KG1 (cell line): ENCODE results near the gene TMEM259.
"Not testable (repeated sequence)": the region's sequence is repeated elsewhere in the genome, so short reads cannot be mapped to it uniquely, and the experiment has no call there.

Experiments used
- DNase-seq: peaks from one replicate; lab custom pipeline; 2025; lab: John Stamatoyannopoulos, UW

The TMEM259 gene

DNA sequence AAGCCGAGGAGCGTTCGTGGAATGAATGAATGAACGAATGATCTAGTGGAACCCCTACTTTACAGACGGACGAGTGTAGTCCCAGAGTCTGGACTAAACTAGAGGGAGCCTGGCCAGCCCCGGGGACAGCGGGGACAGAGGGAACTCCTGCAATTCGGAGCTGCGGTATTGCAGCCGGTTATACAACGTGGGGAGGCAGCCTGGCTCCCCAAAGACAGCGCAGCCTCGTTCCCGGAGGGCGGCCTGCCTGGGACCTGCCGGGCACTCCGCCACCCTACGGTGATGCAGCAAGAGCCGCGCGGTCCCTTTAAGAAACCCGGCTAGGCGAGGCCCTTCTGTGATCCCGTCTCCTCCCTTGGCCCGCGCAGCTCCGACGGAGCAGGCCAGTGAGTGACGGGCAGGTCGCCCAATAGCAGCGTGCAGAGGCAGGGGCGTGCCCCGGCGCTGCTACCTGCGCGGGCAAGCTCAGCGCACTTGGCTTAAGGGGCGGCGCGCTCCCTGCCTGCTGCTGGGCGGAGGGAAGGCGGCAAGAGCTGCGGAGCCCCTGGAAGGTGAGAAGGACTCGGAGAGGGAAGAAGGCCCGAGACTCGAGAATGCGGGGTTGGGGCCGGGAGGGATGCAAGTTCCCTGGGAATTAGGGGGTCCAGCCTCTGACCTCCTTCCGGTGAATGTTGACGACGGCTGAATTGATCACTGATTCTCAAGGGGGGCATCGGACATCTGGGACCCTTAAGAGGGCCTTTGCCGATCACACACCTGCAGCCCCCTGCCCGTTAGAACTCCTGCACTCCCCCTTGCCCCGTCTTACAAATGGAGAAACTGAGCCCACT is 18.9 kb upstream of the TMEM259 start, which contains the start of gene ABCA7:
Gene ABCA7, plus strand, starts transcription at position 462 of the 830 bp plus-strand sequence. CDS start 1,255 bp downstream, outside the sequence.
- peak; percentile 89 for DNase-seq

DNA sequence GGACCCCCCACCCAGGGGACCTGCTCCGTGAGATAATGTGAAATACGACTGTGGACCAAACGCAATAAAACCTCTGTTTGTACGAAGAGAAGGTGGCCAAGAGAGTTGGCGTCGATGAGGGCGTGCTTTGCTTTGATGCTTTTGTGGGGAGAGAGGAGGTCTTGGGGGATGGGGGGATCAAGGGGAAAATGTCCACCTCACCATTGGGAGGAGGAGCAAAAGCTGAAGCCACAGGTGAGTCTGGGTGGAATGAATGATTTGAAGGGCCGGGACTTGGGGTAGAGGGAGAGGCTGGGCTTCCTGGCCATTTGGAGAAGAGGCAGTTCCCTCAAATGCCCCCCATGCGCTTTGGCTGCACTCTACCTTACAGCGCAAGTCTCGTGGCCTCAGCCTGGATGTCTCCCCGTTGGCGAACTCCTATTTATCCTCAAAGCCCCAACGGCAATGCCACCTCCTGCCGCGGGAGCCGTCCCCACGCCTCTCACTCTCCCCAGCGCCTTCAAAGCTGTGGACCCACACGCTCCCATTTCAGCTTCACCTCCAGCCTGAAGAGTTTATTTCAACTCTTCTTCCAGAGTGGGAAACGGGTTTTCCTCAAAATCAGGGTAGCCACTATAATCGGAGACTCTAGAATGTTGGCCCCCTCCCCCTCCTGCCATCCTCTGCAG is 18.2 kb upstream of the TMEM259 start:
- DNase-seq = no peak

DNA sequence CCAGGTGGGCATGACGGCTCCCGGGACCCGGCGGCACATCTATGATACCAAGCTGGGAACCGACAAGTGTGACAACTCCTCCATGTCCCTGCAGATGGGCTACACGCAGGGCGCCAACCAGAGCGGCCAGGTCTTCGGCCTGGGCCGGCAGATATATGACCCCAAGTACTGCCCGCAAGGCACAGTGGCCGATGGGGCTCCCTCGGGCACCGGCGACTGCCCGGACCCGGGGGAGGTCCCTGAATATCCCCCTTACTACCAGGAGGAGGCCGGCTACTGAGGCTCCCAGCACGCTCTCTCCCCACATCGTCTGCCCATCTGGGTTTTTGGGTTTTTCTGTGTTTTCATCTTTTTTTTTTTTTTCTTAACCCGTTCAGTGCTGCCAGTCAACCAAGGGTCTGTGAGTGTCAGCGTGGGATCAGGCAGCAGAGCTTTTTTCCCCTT is 16.7 kb upstream of the TMEM259 start:
- DNase-seq = no peak

DNA sequence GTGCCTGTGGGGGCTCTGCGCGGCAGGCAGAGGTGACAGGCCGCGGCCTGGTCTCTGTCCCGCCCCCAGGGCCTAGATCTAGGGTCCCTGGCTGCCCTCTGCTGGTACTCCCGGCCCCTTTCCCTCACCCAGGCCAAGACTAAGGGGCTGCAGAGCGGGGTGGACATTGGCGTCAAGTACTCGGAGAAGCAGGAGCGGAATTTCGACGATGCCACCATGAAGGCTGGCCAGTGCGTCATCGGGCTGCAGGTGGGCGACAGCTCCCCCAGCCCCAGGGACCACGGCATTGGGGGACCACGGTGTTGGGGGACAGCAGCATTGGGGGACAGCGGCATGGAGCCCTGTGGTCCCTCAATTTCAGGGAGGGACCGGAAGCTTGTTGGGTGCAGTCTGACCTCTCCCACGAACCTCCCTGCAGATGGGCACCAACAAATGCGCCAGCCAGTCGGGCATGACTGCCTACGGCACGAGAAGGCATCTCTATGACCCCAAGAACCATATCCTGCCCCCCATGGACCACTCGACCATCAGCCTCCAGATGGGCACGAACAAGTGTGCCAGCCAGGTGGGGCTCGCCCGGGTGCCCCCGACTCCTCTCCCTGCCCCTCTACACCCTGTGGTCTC is 15.2 kb upstream of the TMEM259 start:
- DNase-seq = no peak

DNA sequence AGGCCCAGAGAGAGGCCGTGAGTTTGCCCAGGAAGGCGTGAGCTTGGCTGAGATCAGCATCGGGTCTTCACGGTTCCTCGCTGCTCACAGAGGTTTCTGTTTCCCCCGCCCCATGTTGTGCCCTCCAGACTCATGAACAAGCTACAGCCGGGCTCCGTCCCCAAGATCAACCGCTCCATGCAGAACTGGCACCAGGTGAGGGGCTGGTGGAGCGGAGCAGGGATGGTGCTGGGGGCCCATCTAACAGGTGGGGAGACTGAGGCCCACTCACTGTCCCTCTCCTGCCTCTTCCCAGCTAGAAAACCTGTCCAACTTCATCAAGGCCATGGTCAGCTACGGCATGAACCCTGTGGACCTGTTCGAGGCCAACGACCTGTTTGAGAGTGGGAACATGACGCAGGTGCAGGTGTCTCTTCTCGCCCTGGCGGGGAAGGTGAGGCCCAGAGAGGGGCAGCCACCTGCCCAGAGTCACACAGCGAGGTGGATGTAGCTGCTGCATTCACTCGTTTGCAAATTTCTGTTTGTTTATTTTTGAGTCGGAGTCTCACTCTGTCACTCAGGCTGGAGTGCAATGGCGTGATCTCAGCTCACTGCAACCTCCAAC is 11.4 kb upstream of the TMEM259 start:
- DNase-seq = no peak

DNA sequence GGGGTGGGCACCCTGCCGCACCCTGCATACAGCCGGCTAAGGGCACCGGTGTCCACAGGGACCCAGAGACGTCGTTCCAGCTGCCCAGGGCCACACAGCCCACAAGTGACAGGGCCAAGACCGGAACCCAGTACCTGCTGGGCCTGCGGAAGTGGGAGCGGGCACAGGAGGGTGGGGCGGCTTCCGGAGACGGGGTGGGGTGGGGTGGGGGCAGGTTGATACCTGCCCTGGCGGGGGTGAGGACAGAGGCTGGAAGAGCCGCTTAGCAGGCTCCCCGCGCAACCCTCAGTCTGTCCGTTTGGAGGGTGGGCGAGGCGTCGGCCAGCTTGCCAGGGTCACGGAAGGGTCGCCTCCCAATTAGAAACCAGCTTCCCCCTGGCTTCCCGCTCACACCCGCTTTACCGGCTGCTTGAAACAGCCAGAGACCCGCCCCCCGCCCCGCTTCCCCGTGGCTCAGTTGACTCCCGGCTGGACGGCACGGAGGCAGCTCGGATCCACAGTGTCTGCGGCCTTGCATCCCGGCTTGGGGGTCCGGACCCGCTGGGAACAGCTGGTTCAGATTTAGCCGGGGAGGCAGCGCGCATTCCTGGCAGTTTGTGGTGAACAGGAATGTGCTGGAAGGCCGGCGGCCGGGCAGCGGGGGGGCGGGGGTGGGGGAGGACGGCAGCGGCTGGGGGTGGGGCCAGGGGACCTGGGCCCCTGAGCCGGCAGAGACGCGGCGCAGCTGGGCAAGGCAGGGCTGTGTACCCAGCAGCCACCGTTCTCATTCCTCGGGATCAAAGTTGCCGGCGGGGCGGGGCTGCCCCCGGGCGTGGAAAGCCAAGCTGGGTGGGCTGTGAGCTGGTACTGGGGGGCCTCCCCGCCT is 7.4 kb upstream of the TMEM259 start:
- DNase-seq = peak; percentile 10

DNA sequence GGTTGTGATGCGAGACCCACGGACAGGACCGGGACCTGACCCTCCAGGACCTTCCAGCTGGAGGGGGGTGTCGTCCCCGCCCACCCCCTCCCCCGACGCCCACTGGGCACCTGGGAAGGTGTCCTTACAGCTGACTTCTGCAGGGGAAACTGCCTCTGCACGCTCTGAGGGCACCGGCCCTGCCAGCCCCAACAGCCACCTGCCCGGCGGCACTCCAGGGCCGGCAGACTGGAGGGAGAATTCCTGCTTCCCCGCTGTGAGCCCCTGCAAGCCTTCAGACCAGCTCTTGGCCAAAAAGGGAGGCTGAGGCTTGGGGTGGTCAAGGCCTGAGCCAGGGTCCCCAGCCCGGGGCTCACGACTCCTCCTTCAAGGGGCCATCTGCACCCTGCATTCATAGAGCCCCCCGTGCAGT is 6.7 kb upstream of the TMEM259 start:
- no peak for DNase-seq

DNA sequence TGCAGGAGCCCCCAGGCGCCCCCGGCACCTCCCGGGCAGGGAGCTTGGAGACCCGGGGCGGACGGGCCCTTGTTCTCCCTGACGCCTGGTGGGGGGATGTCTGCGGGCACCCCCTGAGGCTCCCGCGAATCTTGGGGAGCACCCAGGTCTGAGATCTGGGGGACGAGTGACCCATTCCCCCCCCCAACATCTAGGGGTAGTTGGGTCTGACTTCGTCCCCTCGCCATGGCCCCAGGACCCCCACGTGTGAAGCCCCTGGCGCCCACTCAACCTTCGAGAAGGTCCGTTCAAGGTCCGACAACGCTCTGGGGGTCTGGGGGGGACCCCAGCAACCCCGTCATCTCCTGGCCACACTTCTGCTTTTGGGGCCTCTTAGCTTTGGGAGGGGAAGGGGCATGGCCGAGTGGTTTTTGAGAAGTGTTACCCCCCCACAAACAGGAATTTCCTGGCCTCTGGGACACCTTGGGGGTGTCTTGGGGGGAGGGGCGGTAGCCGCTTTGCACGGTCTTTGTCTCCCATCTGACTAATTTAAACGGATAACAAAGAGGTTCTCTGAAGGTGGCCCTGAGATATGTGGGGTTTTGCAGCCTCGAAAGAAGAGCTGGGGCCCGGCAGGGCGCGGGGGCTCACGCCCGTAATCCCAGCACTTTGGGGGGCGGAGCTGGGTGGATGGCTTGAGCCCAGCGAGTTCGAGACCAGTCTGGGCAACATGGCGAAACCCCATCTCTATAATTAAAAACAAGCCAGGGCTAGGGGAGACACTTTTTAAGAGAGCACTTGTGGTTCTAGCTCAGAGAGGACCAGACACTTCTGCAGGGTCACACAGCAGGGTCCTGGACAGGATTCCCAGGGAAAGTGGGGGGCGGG is 6.1 kb upstream of the TMEM259 start:
- DNase-seq = peak; percentile 26

DNA sequence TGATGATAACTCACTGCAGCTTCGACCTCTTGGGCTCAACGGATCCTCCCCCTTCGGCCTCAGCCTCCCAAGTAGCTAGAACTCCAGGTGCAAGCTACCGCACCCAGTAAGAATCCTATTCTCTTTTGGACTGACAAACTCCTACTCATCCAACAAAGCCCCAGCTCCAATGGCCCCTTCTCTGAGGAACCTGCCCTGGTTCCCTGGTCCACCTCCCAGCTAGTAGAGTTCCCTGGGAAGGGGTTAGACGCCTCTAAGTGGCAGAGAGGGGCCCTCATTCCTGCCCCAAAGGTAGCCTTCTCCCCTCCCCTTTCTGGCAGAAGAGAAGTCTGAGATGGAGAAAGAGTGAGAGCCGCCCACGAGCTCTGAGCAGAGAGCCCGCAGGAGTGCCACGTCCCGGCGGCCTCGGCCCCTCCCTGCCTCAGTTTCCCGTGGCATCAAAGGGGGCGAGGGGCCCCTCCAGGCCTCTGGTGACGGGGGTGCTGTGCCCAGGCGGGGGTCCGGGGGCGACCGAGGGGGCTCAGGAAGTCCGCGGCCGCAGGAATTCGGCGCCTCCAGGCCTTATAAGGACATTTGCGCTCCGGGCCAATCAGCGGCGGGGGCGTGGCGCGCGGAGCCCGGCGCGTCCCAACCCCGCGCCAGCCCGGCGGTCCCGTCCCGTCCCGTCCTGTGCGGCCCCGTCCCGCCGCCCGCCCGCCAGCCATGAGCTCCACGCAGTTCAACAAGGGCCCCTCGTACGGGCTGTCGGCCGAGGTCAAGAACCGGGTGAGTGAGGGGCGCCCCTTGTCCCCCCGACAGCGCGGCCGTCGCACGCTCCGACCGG is 5.2 kb upstream of the TMEM259 start, which contains the start of gene CNN2:
Gene CNN2, plus strand, starts transcription at position 649 of the 823 bp plus-strand sequence. Its CDS starts 54 bp downstream, at position 703.
- peak; percentile 25 for DNase-seq

DNA sequence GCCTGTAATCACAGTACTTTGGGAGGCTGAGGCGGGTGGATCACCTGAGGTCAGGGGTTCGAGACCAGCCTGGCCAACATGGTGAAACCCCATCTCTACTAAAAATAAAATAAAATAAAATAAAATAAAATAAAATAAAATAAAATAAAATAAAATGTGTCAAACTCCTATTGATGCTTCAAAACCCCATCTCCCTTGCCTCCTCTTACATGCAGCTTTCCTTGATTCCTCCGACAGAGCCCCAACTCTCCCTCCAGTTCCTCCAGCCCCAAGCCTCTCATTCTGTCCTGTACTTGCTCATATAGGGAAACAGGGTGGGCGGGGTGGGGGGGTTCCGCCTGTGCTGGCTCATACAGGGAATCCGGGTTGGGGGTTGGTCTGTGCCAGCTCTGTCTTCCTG is 4.2 kb upstream of the TMEM259 start:
- DNase-seq = not testable (repeated sequence)

DNA sequence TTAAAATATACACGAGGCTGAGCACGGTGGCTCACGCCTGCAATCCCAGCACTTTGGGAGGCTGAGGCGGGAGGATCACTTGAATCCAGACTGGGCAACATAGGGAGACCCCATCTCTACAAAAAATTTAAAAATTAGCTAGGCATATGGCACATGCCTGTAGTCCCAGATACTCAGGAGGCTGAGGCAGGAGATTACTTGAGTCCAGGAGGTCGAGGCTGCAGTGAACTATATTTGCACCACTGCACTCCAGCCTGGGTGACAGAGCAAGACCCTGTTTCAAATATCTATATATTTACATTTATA is 2.9 kb upstream of the TMEM259 start:
- not testable (repeated sequence) for DNase-seq

DNA sequence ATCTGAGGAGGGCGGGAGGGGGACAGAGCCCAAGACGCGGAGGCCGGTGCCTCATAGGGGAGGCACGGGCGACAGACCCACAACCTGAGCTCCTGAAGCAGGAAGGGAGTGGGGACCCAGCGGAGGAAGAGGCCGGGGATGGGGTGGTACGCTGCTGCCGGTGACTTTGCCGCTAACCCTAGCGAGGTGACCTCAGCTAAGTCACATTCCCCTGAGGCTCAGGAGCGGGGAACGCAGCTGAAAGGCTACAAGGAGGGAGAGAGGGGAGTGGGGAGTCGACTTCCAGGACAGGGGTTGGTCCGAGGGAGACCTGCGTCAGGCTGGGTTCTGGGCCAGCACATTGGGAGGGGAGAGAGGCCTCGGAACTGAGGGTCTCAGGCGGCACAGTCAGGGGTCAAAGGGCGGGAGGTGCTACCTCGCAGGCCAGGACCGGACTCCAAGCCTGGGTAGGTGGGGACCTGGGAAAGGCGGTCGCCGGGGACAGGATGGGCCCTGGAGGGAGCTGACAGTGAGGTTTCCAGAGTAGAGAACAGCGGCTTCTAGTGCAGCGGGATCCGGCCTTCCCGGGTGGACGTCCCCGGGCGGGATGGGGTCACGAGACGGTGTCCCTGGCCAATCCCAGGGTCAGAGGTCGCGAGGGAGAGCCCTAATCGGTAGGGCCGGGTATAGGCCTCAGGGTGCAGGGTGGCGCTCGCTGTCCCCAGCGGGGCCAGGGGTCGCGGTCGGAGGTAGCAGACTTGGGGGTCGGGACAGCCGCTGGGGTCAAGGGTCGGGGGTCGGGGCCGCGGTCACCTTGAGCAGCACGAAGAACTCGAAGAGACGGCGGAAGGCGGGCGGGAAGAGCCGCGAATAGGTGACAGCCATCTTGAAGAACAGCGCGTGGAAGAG is 699 bp downstream of the TMEM259 start:
- DNase-seq = no peak

DNA sequence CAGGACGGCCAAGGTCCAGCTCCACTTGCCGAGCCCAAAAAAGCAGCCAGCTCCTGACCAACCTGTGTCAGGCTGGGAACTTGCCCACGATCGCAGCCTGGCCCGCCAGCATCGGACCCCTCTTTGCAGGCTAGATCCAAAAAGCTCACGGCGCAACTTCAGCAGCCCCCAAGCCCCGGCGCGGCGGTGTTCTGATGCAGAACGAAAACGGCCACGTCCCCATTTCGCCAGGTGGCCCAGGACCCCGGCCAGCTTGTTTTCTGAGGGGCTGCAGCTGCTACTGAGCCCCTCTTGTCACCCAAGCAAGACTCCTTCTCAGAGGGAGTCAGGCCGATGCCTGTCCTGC is 1.3 kb downstream of the TMEM259 start:
- no peak for DNase-seq

DNA sequence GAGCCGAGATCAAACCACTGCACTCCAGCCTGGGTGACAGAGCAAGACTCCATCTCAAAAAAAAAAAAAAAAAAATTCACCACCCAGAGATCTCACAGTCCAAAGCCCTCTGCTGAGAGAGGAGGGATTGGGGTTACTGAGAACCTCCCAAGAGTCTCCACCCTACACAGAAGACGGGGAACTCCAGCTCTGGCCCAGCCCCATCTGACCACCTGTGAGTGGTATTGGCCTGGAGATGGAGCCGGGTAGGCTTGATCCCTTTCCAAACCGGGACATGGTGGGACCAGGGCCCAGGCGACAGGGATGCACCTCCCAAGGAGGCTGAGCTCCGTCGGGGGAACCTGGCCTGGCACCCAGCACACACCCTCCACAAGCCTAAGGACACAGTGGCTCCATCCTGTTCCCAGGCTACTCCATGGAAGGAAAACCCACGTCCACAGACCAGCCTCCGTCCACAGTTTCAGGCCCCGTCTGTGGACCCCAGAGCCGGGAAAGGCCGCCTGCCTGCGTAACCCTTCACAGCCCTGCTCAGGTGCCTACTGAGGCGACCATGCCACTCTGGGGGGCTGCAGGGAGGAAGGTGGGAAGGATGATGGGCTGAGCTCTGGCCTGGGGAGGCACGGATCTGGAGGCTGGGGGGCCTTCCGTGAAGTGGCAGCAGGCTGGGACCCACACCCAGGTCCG is 1.8 kb downstream of the TMEM259 start:
- DNase-seq = no peak

DNA sequence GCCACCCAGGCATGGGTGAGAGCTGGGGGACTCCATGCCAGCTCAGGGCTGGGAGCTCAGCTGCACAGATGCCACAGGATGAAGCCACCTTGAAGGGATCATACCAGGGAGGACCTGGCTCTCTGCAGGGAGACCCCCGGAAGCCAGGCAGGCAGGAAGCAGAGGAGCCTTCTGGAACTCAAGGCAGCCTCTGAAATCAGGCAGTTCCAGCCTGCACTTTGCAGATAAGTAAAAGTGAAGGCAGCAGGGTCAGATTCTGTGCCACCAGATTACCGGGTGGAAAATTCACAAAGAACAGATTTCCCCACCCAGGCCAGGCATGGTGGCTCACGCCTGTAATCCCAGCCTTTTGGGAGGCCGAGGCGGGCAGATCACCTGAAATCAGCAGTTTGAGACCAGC is 2.5 kb downstream of the TMEM259 start:
- DNase-seq = no peak

DNA sequence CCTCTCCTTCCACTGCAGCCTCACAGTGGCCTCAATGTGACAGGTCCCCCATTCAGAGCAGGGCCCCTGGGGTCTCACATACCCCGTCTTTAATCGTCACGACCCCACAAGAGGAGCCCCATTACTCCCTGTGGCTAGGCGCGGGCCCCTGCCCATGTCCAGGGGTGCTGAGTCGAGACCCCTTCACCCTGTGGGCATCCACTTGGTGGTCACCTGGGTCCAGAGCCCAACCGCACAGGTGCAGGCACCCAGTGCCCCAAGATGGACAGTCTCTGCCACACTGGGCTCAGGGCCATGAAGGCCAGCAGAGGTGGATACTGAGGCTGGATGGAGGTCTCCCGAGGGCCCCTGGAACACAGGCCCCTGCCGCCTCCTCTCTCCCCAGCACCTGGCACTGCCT is 3.0 kb downstream of the TMEM259 start:
- no peak for DNase-seq

DNA sequence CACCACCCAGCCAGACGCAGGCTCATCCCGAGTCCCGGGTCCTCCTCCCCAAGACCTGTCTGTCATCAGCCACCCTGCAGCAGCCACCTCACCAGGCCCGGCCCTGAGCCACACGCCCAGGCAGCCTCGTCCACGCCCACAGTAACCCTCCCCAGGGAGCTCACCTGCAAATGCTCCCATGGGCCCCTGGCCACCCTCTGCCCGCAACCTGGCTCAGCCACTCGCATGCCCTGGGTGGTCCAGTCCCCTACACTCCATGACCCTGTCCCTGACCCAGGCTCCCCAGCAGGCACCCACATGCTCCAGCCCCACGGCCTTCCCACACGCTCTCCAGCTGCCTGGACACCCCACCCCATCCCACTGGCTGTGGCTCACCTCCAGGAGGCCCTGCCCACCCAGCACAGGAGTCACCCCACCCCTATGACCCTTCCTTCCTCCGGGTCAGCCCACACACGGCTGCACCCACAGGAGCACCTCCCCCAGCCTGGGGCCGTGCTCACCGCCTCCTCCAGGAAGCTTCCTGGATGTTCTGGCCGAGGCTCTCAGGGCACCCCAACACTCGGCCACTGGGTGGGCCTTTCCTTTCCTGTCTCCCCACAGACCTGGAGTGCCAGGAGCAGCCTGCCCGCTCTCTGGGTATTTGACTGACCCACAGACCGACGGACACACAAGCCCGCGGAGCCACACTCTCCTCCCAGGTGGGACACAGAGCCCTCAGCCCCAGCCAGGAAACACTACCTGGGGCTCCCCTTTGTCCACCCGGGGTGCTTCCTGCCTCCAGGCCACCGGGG is 3.6 kb downstream of the TMEM259 start:
- DNase-seq = no peak
